ENCODE results near the gene TSHZ2.

GRCh38 chr20:53491462-53491861 is 519.3 kb downstream of the TSHZ2 start:
- TF ChIP-seq POLR2A (IDR thresholded peaks at IDR 0.05) (no peak), CTCF (IDR thresholded peaks at IDR 0.05) (no peak)
